ENCODE measurements around the gene TMEM52B.

TMEM52B gene

DNA sequence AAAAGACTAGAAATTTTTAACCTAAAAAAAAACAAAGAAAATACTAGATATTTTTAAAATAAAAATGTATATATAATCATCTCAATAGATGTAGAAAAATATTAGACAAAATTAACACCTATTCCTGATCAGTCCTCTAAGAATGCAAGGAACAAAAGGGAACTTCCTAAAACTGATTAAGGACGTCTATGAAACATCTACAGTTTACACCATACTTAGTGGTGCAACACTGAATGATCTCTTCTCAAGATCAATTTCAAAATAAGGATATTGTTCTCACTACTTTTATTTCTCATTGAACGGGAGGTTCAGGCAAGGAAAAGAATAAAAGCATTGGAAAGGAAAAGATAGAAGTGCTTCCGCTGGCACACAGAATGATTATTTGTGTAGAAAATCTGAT, 22.9 kb upstream of the TMEM52B start:
- H3K27ac ChIP-seq (ENCODE audit: low read depth, low read length) = no peak overlapping the region
- H3K36me3 ChIP-seq (ENCODE audit: control insufficient read depth, insufficient read depth, low read length) = no peaks in the 10 kb centered on the region
- H3K27me3 ChIP-seq (ENCODE audit: control insufficient read depth, insufficient read depth, low read length) = no peaks in the 10 kb centered on the region
- H3K4me1 ChIP-seq (ENCODE audit: control insufficient read depth, insufficient read depth, low read length) = no peaks in the 10 kb centered on the region
- H3K4me3 ChIP-seq (ENCODE audit: low read length) = no peak overlapping the region
- H3K9ac ChIP-seq (ENCODE audit: low read length) = no peak overlapping the region

DNA sequence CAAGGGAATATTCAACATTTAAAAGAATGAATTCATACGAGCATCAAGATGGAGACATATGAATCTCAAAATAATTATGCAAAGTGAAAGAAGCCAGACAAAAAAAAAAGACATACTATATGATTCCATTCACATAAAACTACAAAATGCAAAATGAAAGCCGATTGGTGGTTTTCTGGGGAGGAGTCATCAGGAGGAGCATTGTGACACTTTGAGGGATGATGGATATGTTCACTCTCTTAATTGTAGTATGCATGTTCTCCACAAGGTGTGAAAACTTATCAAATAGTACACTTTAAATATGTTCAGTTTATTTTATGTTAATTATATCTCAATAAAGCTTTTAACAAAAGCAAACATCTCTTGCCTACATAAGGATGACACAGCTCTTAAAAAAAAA, 20.4 kb upstream of the TMEM52B start:
- H3K36me3 ChIP-seq (ENCODE audit: control insufficient read depth, insufficient read depth, low read length) = no peaks in the 10 kb centered on the region
- H3K4me1 ChIP-seq (ENCODE audit: control insufficient read depth, insufficient read depth, low read length) = no peaks in the 10 kb centered on the region
- no peaks in the 10 kb centered on the region for H3K27me3 ChIP-seq (ENCODE audit: control insufficient read depth, insufficient read depth, low read length)
- H3K9ac ChIP-seq (ENCODE audit: low read length) = no peak overlapping the region
- H3K27ac ChIP-seq (ENCODE audit: low read depth, low read length) = no peak overlapping the region
- no peak overlapping the region for H3K4me3 ChIP-seq (ENCODE audit: low read length)

DNA sequence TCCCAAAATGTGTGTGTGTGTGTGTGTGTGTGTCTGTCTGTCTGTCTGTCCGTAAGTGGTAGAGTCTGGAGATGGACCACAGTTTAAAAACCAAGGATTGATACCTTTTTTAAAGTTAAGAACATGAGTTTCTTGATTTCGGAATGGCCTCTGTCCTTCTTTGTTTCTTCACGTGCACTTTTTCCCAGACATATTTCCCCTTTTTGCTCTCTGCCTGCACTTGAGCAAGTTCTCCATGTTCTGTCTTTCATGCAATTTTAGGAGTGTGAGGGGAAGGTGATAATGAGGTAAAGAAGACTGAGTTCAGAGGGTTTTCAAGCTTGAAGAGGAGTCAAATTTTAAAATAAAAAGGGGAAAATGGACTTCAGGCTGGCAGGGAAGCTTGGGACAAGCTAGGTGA, 19.6 kb upstream of the TMEM52B start:
- no peak overlapping the region for H3K9ac ChIP-seq (ENCODE audit: low read length)
- no peak overlapping the region for H3K27ac ChIP-seq (ENCODE audit: low read depth, low read length)
- H3K4me1 ChIP-seq (ENCODE audit: control insufficient read depth, insufficient read depth, low read length) = no peaks in the 10 kb centered on the region
- no peak overlapping the region for H3K4me3 ChIP-seq (ENCODE audit: low read length)
- H3K36me3 ChIP-seq (ENCODE audit: control insufficient read depth, insufficient read depth, low read length) = no peaks in the 10 kb centered on the region
- no peaks in the 10 kb centered on the region for H3K27me3 ChIP-seq (ENCODE audit: control insufficient read depth, insufficient read depth, low read length)

DNA sequence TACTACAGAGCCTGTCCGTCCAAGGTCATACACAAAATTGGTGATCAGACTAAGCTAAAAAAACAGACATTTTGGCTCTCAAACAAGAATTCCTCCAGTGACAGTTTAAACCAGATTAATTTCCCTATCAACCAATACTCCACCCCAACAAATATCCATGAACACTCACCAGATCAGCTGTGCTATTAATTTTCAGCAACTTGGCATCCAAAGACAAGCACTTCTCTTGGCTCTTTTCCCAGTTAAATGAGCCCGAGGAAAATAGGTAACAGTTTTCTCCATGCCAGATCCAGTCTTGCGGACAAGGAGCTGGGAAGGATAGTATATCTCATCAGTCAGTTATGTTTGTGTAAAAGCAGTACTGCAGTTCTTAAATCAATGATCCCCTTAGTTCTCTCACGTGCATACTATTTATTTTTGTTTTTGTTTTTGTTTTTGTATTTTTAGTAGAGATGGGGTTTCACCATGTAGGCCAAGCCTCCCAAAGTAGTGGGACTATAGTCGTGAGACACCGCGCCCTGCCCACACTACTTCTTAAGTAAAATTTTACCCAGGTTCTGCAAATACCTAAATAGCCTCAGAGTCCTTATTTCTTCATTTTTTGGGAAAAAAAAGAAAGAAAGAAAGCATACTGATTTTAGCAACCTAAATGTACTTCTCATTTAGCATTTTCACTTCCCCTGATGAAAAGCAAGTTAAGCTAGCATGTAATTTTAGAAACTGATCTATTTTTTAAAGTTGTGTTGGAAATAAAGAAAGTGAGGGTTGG, 18.0 kb upstream of the TMEM52B start:
- H3K36me3 ChIP-seq (ENCODE audit: control insufficient read depth, insufficient read depth, low read length) = no peaks in the 10 kb centered on the region
- no peak overlapping the region for H3K9ac ChIP-seq (ENCODE audit: low read length)
- no peaks in the 10 kb centered on the region for H3K27me3 ChIP-seq (ENCODE audit: control insufficient read depth, insufficient read depth, low read length)
- no peak overlapping the region for H3K27ac ChIP-seq (ENCODE audit: low read depth, low read length)
- H3K4me3 ChIP-seq (ENCODE audit: low read length) = no peak overlapping the region
- no peaks in the 10 kb centered on the region for H3K4me1 ChIP-seq (ENCODE audit: control insufficient read depth, insufficient read depth, low read length)

DNA sequence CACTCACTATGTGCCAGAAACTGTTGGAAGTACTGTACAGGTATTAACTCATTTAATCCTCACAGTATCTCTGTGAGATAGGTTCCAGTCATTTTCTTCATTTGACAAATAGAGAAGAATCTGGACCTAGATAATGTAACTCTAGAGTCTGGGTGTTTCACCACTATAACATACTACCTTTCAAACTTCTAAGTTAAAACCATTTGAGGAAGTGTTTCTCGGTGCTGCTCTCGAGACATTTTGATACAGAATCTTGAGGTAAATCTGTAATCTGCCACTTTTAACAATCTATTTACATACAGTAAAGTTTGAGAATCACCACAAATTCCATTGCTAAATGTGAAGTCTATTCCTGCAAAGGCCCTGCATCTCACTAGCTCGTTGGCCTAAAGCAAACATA, 15.7 kb upstream of the TMEM52B start:
- Histone ChIP-seq H3K27ac (ENCODE audit: low read depth, low read length) (no peak overlapping the region), H3K27me3 (ENCODE audit: control insufficient read depth, insufficient read depth, low read length) (no peaks in the 10 kb centered on the region), H3K4me1 (ENCODE audit: control insufficient read depth, insufficient read depth, low read length) (no peaks in the 10 kb centered on the region), H3K4me3 (ENCODE audit: low read length) (no peak overlapping the region), H3K9ac (ENCODE audit: low read length) (no peak overlapping the region), H3K36me3 (ENCODE audit: control insufficient read depth, insufficient read depth, low read length) (no peaks in the 10 kb centered on the region)

DNA sequence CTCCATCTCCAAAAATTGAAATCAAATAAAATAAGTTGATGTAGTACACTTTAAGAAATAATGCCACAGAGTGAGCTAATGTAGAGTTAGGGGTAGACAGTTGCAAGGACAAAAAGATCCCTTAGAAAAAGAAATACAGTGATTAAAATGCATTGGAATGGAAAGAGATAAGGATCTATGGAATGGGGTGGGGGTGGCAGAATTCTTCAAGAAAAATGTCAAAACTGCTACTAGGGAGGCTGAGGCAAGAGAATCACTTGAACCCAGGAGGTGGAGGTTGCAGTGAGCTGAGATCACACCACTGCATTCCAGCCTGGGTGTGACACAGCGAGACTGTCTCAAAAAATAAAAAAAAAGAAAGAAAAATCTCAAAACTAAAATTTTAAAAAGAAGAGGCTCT, 13.4 kb upstream of the TMEM52B start:
- Histone ChIP-seq H3K9ac (ENCODE audit: low read length) (no peak overlapping the region), H3K27ac (ENCODE audit: low read depth, low read length) (no peak overlapping the region), H3K4me3 (ENCODE audit: low read length) (no peak overlapping the region), H3K27me3 (ENCODE audit: control insufficient read depth, insufficient read depth, low read length) (no peaks in the 10 kb centered on the region), H3K36me3 (ENCODE audit: control insufficient read depth, insufficient read depth, low read length) (no peaks in the 10 kb centered on the region), H3K4me1 (ENCODE audit: control insufficient read depth, insufficient read depth, low read length) (no peaks in the 10 kb centered on the region)

DNA sequence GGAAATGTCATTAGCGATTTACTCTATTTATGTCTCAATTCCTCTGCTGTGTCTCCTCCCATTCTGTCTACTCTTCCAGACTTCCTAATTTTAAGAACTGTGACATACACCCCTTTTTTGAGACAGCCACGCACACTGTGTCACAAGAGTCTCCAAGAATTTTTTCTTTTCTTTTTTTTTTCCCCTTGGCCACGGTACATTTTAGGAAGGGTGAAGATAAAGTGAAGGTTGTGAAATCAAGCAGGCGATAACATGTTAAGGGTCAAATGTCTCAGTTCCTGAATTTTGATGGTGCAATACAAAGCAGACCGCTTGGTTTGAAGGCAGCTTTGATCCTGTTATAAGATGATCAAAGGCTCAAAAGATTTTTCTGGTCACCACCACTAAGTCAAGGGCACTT, 11.2 kb upstream of the TMEM52B start:
- H3K4me1 ChIP-seq (ENCODE audit: control insufficient read depth, insufficient read depth, low read length) = no peaks in the 10 kb centered on the region
- no peaks in the 10 kb centered on the region for H3K27me3 ChIP-seq (ENCODE audit: control insufficient read depth, insufficient read depth, low read length)
- no peak overlapping the region for H3K4me3 ChIP-seq (ENCODE audit: low read length)
- no peak overlapping the region for H3K9ac ChIP-seq (ENCODE audit: low read length)
- no peak overlapping the region for H3K27ac ChIP-seq (ENCODE audit: low read depth, low read length)
- H3K36me3 ChIP-seq (ENCODE audit: control insufficient read depth, insufficient read depth, low read length) = no peaks in the 10 kb centered on the region

DNA sequence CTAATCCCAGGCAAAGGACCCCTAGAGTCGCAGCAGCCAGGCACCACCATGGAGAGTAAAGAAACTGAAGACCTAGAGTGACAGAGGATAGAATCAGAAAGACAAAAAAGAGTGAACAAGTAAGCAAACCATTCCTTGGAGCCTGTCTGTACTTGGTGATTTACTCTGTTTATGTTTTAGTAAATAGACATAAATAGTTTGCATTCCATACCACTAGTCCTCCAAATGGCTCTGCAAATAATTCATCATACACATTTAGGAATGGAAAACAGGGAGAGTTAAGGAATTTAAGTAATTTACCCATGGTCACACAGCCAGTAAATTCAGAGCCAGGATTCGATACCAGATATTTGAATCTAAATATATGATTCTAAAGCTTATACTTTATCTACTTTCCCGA, 9.7 kb upstream of the TMEM52B start:
- Histone ChIP-seq H3K4me3 (ENCODE audit: low read length) (no peak overlapping the region), H3K36me3 (ENCODE audit: control insufficient read depth, insufficient read depth, low read length) (no peaks in the 10 kb centered on the region), H3K4me1 (ENCODE audit: control insufficient read depth, insufficient read depth, low read length) (no peaks in the 10 kb centered on the region), H3K9ac (ENCODE audit: low read length) (no peak overlapping the region), H3K27me3 (ENCODE audit: control insufficient read depth, insufficient read depth, low read length) (no peaks in the 10 kb centered on the region), H3K27ac (ENCODE audit: low read depth, low read length) (no peak overlapping the region)

DNA sequence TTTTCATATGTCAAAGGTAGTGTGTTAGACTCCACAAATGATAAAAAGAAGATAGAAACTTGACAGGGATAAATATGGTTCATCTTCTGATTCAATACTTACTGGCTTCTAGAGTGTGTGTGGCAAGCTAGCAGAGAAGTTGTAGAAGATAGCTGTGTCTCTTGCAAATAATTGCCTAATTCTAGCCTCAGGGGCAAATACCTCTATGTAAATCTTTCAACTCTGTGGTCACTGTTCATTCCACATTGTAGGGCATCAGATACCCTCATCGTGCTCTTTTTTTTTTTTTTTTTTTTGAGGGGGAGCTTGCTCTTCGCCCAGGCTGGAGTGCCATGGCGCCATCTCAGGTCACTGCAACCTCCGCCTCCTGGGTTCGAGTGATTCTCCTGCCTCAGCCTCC, 8.6 kb upstream of the TMEM52B start:
- H3K36me3 ChIP-seq (ENCODE audit: control insufficient read depth, insufficient read depth, low read length) = no peaks in the 10 kb centered on the region
- H3K9ac ChIP-seq (ENCODE audit: low read length) = no peak overlapping the region
- H3K4me1 ChIP-seq (ENCODE audit: control insufficient read depth, insufficient read depth, low read length) = no peaks in the 10 kb centered on the region
- no peaks in the 10 kb centered on the region for H3K27me3 ChIP-seq (ENCODE audit: control insufficient read depth, insufficient read depth, low read length)
- no peak overlapping the region for H3K27ac ChIP-seq (ENCODE audit: low read depth, low read length)
- no peak overlapping the region for H3K4me3 ChIP-seq (ENCODE audit: low read length)

DNA sequence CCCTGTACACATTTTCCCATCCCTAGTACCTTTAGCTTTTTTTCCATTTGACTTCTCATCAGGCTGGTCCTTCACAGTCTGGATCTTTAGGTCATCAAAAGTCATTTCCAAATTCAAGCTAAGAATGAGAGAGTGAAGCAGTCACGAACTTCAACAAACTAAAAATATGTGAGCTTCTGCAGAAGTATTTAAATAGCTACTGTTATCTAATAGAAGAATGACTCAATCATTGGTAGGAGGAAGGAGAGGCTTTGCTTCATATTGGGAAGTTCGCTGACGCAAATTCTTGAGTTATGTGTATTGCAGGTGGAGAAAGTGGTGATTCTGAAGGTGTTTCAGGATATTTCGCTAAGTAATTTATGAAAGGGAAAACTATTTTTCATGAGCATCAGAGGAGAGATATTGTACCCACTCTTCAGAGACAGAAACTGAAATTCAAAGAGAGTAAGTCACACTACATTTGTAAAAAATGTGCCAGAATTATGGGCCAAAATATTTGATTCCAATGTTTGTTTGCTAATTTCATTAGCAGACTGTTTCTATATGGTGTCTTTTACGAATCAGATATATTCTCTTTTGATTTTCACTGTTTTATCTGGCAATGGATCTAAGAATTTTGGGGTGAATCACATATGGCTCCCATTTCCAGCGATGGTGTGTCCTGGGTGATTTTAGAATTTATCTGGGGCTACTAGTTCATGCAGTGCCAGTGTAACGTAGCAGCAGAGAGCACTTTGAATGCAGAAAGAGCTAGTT, 6.7 kb upstream of the TMEM52B start, which contains the start of gene OLR1:
TSS of gene OLR1 (minus strand) at position 160 of the 756 bp plus-strand sequence. CDS start at position 105, 55 bp downstream.
- Histone ChIP-seq H3K4me1 (ENCODE audit: control insufficient read depth, insufficient read depth, low read length) (no peaks in the 10 kb centered on the region), H3K27me3 (ENCODE audit: control insufficient read depth, insufficient read depth, low read length) (no peaks in the 10 kb centered on the region), H3K4me3 (ENCODE audit: low read length) (no peak within 1 kb of the TSS), H3K9ac (ENCODE audit: low read length) (no peak within 1 kb of the TSS), H3K27ac (ENCODE audit: low read depth, low read length) (no peak within 1 kb of the TSS), H3K36me3 (ENCODE audit: control insufficient read depth, insufficient read depth, low read length) (no peaks in the 10 kb centered on the region)

DNA sequence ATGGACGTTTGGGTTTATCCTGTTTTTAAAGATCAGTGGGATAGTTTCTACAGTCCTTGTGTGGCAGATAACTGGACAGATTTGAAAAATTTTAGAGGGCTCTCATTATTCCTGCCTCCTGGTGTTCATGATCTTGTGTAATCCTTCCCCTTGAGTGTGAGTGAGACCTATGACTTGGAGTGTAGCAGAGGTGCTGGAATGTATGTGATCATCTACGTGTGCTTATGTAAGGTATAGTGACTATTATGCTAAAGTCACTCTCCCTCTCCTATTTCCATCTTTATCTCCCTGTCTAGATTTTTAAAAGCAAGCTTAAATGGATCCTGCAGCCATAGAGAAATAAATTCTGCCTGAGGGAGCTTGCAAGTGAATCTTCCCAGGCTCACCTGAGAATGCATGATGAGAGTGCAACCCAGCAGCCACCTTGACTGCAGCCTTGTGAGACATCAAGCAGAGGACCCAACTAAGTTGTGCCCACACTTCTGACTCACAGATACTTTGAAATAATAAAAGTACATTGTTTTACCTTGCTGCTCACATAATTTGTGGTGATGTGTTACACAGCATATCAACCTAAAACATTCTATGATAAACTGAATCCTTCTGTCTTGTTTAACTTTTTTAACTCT, 3.7 kb upstream of the TMEM52B start:
- no peaks in the 10 kb centered on the region for H3K4me1 ChIP-seq (ENCODE audit: control insufficient read depth, insufficient read depth, low read length)
- no peaks in the 10 kb centered on the region for H3K36me3 ChIP-seq (ENCODE audit: control insufficient read depth, insufficient read depth, low read length)
- no peak overlapping the region for H3K27ac ChIP-seq (ENCODE audit: low read depth, low read length)

DNA sequence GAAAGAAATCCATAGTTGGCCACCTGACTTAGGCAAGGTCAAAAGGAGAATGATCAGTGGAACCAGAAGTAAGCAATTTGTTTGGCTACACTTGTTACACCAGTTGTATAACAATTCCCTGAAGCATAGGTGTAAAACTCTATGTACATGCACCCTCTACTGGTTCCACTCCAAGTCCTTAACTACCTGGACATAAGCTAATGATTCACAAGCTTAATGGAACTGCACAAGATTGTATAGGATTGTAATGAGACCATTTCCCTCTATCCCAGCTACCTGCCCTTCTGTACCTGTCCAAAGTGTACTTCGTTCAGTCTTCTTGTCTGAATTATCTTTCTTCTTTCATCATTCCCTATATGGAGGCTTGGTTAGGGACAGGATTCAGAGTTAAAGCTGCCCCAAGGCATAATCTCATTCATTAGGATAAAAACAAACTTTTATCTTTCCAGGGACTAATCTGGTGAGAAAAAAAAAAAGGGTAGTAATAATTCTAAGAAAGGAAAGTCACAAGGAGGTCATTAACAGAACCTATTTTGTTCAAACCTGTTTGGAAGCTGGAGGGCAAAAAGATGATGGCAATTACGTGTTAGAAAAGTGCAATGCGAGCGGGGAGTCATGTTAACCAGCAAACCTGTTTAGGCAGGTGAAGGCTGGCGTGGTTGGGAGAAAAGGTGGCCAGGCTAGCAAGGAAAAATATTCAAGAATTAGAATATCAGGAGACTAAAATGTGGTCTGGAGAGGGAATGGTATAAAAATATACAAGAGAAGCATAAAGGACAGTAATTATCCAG, 2.8 kb upstream of the TMEM52B start:
- Histone ChIP-seq H3K9ac (ENCODE audit: low read length) (no peak overlapping the region), H3K27ac (ENCODE audit: low read depth, low read length) (no peak overlapping the region), H3K36me3 (ENCODE audit: control insufficient read depth, insufficient read depth, low read length) (no peaks in the 10 kb centered on the region), H3K4me1 (ENCODE audit: control insufficient read depth, insufficient read depth, low read length) (no peaks in the 10 kb centered on the region), H3K27me3 (ENCODE audit: control insufficient read depth, insufficient read depth, low read length) (no peaks in the 10 kb centered on the region), H3K4me3 (ENCODE audit: low read length) (no peak overlapping the region)

More for the DNA sequence above, 3.7 kb upstream of the TMEM52B start:
- H3K27me3 ChIP-seq (ENCODE audit: control insufficient read depth, insufficient read depth, low read length) = no peaks in the 10 kb centered on the region
- no peak overlapping the region for H3K9ac ChIP-seq (ENCODE audit: low read length)
- no peak overlapping the region for H3K4me3 ChIP-seq (ENCODE audit: low read length)
